GM12874 (cell line): ENCODE data around the gene DNAL4.

ENCODE experiments used
- TF ChIP-seq, protein P1 (sequence below): IDR thresholded peaks from 2 replicates; pipeline ENCODE4 v1.5.1; 2011; ENCODE audit warnings: low read depth, mild to moderate bottlenecking, control low read depth, low read length, moderate library complexity; ENCODE audit not compliant: insufficient read depth

DNAL4 gene

DNA sequence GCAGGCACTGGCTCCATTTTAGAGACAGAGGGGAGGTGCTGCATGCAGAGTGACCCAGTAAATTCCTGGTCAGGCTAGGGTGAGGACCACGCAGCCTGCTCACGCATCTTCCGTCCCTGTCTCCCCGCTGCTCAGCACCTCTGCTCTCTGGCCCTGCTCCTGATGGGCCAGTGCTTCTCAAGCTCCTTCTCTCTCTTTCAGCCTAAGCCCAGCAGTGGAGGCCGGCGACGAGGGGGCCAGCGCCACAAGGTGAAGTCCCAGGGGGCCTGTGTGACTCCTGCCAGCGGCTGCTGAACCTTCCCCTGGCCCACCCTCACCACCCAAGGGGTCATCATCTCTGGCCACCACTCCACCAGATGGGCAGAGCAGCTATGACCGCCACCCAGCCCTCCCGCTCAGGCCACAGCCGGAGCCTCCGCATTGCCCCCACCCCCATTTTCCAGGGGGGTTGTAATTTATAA, 63.5 kb downstream of the DNAL4 start:
- TF ChIP-seq, protein P1, sequence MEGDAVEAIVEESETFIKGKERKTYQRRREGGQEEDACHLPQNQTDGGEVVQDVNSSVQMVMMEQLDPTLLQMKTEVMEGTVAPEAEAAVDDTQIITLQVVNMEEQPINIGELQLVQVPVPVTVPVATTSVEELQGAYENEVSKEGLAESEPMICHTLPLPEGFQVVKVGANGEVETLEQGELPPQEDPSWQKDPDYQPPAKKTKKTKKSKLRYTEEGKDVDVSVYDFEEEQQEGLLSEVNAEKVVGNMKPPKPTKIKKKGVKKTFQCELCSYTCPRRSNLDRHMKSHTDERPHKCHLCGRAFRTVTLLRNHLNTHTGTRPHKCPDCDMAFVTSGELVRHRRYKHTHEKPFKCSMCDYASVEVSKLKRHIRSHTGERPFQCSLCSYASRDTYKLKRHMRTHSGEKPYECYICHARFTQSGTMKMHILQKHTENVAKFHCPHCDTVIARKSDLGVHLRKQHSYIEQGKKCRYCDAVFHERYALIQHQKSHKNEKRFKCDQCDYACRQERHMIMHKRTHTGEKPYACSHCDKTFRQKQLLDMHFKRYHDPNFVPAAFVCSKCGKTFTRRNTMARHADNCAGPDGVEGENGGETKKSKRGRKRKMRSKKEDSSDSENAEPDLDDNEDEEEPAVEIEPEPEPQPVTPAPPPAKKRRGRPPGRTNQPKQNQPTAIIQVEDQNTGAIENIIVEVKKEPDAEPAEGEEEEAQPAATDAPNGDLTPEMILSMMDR: no peak

DNA sequence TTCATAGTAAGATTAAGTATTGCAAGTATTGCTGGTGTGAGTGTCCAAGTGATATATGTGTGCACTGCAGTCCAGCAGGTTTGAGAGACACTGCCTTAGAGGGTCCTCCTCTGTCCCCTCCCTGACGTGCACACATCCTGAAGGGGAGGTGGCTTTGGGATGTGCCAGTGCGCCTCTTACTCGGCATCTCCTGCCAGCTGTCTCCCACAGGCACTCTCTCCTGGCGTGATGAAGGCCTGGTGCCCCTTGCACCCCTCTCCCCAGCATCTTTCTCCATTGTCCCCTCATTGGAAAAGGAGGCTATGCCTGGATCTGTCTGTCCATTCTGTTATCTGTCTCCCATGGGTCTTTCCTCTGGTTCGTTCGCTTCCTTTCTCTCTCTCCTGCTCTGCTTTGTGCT, 64.0 kb downstream of the DNAL4 start:
- TF ChIP-seq, protein P1: no peak

DNA sequence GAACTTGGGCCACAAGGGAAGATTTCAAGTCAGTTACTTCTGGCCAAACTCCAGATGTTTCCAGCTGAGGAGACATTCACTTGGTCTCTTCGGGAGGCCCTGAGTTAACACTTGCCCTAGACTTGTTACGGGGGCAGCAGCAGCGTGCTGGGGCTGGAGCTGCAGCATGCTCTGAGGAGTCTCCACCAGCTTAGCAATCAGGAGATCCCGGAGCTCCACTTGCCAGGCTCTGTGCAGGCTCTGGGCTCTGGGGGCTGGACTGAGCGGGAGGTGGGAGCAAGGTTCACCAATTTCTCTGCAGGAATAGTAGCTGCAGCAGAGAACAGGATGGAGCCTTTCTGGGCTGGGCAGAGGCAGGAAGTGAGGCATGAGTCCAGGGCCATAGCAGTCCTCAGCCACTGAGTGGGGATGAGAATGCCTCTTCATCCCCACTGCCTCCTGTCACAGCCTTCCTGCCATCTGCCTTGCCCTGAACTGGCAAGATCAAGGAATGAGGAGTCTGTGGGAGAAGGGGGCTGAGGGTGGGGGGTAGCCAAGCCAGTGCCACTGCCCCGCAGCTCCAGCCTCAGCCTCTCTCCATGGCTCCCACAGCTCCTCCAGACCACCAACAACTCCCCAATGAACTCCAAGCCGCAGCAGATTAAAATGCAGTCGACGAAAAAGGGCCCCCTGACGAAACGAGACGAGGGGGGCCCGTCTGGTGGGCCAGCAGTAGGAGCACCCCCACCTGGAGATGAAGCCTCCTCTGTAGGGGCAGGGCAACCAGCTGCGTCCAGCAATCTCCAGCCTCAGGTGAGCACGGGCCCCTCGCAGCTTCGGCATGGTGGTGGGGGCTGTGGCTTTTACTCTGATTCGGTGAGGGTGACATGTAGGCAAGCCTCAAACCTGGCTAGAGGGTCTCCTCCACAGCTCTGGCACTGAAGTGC, 64.8 kb downstream of the DNAL4 start:
- TF ChIP-seq, protein P1: no peak
